ENCODE results near the gene TEX29.

Gene TEX29

DNA sequence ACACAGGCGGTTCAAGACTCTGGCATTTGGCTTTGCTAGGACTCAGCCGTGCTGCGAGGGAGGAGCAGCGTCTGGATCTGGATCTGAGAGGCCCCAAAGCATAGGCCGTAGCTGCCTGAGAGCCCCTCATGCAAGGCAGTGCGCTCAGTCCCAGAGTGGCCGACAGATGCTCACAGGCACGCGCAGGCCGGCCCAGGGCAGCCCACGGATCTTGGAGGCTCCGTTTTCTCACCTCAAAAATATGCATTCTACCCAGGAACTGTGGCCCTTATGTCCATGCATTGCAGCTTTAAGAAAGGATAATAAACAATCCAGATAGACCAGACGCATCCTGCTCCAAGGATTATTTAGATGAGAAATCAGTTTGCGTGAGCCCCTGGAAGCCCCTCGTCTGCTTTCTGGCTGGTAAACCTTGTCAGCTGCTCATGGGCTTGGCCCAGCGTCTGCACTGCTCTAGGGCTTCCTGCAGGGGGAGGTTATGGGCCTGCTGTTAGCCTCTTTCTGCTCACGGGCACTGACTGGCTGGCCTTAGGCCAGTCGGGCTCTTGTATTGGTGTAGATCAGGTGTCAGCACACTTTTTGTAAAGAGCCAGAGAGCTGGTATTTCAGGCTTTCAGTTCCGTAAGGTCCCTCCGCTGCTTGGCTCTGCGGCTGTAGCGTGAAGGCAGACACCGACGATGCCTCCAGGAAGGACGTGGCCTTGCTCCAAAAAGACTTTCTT lies 24.2 kb downstream of the TEX29 start:
- H3K27ac ChIP-seq (ENCODE audit: low read depth, low read length, poor library complexity, severe bottlenecking), result no peak overlapping the region

DNA sequence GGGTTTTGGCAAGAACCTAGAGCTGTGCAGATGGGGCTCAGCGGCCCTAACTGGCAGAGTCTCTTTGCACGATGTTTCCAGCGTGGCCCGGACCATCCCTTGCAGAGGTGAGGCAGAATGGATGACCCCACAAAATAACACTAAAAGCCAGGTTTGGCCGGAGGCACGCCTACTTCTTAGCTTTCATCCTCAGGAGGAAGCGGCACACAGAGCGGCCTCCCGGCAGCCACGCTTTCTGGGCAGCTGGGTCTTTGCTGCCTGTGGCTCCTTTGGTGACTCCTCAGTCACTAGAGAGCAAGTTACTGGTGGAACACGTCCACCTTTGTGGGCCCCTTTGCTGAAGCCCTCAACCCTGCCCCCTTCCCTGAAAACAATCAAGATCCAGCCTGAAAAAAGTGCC lies 25.2 kb downstream of the TEX29 start:
- no peak overlapping the region for H3K27ac ChIP-seq (ENCODE audit: low read depth, low read length, poor library complexity, severe bottlenecking)

More for the DNA sequence above, 24.2 kb downstream of the TEX29 start:
- Histone ChIP-seq H3K36me3 (ENCODE audit: insufficient read depth, low read length) (no peaks in the 10 kb centered on the region; the same call in 1 of the 2 replicates), H3K9ac (ENCODE audit: low read length) (no peak overlapping the region), H3K27me3 (ENCODE audit: insufficient read depth, low read length) (no peaks in the 10 kb centered on the region; the same call in 1 of the 2 replicates), H3K9me2 (ENCODE audit: low read depth, low read length) (no peaks in the 10 kb centered on the region), H3K9me3 (ENCODE audit: low read length) (no peaks in the 10 kb centered on the region; the same call in 1 of the 2 replicates), H2AFZ (ENCODE audit: low read length) (no peak overlapping the region), H3K4me3 (ENCODE audit: low read depth, low read length, poor library complexity, severe bottlenecking) (no peak overlapping the region), H3K79me2 (ENCODE audit: insufficient read depth, low read length) (no peaks in the 10 kb centered on the region), H3K4me1 (ENCODE audit: insufficient read depth, low read length, severe bottlenecking) (no peaks in the 10 kb centered on the region), H3K4me2 (ENCODE audit: low read length) (no peak overlapping the region), H3F3A (ENCODE audit: insufficient read depth, low read length) (no peaks in the 10 kb centered on the region), H4K20me1 (ENCODE audit: insufficient read depth, low read length) (no peaks in the 10 kb centered on the region)
- TF ChIP-seq EZH2 (IDR thresholded peaks at IDR 0.05; ENCODE audit: borderline replicate concordance, low read length), result no peak
- TF ChIP-seq, protein P1, sequence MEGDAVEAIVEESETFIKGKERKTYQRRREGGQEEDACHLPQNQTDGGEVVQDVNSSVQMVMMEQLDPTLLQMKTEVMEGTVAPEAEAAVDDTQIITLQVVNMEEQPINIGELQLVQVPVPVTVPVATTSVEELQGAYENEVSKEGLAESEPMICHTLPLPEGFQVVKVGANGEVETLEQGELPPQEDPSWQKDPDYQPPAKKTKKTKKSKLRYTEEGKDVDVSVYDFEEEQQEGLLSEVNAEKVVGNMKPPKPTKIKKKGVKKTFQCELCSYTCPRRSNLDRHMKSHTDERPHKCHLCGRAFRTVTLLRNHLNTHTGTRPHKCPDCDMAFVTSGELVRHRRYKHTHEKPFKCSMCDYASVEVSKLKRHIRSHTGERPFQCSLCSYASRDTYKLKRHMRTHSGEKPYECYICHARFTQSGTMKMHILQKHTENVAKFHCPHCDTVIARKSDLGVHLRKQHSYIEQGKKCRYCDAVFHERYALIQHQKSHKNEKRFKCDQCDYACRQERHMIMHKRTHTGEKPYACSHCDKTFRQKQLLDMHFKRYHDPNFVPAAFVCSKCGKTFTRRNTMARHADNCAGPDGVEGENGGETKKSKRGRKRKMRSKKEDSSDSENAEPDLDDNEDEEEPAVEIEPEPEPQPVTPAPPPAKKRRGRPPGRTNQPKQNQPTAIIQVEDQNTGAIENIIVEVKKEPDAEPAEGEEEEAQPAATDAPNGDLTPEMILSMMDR (IDR thresholded peaks at IDR 0.05; ENCODE audit: low read length), result no peak

DNA sequence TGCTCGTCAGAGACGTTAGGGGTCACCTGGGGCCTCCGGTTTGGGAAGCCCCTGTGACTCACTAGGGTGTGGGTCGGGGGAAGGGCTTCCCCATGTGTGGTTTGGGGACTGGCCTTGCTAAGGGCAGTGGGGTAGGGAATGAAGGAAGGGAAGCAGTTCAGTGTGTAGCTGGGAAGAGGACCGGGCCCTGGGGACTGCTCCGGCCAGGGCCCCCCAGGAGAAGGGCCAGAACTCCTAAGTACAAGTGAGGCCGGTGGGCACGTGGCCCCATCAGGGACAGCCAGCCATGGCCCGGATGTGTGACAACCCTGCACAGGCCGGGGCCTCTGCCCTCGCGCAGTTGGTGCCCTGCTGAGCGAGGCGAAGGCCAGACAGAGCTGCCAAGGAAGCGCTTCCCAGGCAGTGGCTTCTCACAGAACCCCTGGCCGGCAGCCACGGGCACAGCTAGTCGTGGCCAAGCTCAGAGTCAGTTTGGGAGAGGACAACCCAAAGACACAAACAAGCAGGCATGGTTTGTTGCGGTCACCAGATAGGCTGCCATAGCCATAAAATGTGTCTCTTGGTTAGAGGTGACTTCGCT lies 25.7 kb downstream of the TEX29 start:
- H3K27ac ChIP-seq (ENCODE audit: low read depth, low read length, poor library complexity, severe bottlenecking), result no peak overlapping the region
- H3K9me3 ChIP-seq (ENCODE audit: low read length), result no peaks in the 10 kb centered on the region; the same call in 1 of the 2 replicates
- no peak overlapping the region for H3K4me2 ChIP-seq (ENCODE audit: low read length)
- H3K27me3 ChIP-seq (ENCODE audit: insufficient read depth, low read length), result no peaks in the 10 kb centered on the region; the same call in 1 of the 2 replicates
- H4K20me1 ChIP-seq (ENCODE audit: insufficient read depth, low read length), result no peaks in the 10 kb centered on the region
- H3K9me2 ChIP-seq (ENCODE audit: low read depth, low read length), result no peaks in the 10 kb centered on the region
- no peaks in the 10 kb centered on the region for H3K79me2 ChIP-seq (ENCODE audit: insufficient read depth, low read length)
- TF ChIP-seq, protein P1 (IDR thresholded peaks at IDR 0.05; ENCODE audit: low read length), result no peak
- no peak for TF ChIP-seq EZH2 (IDR thresholded peaks at IDR 0.05; ENCODE audit: borderline replicate concordance, low read length)
- no peak overlapping the region for H3K9ac ChIP-seq (ENCODE audit: low read length)
- H3K4me3 ChIP-seq (ENCODE audit: low read depth, low read length, poor library complexity, severe bottlenecking), result no peak overlapping the region
- H3K4me1 ChIP-seq (ENCODE audit: insufficient read depth, low read length, severe bottlenecking), result no peaks in the 10 kb centered on the region
- H3F3A ChIP-seq (ENCODE audit: insufficient read depth, low read length), result no peaks in the 10 kb centered on the region
- no peaks in the 10 kb centered on the region; the same call in 1 of the 2 replicates for H3K36me3 ChIP-seq (ENCODE audit: insufficient read depth, low read length)
- H2AFZ ChIP-seq (ENCODE audit: low read length), result no peak overlapping the region

More for the DNA sequence above, 25.2 kb downstream of the TEX29 start:
- Histone ChIP-seq H3F3A (ENCODE audit: insufficient read depth, low read length) (no peaks in the 10 kb centered on the region), H3K27me3 (ENCODE audit: insufficient read depth, low read length) (no peaks in the 10 kb centered on the region; the same call in 1 of the 2 replicates), H3K9ac (ENCODE audit: low read length) (no peak overlapping the region), H3K36me3 (ENCODE audit: insufficient read depth, low read length) (no peaks in the 10 kb centered on the region; the same call in 1 of the 2 replicates), H3K4me3 (ENCODE audit: low read depth, low read length, poor library complexity, severe bottlenecking) (no peak overlapping the region), H4K20me1 (ENCODE audit: insufficient read depth, low read length) (no peaks in the 10 kb centered on the region), H3K4me2 (ENCODE audit: low read length) (no peak overlapping the region), H3K9me3 (ENCODE audit: low read length) (no peaks in the 10 kb centered on the region; the same call in 1 of the 2 replicates), H3K79me2 (ENCODE audit: insufficient read depth, low read length) (no peaks in the 10 kb centered on the region), H3K9me2 (ENCODE audit: low read depth, low read length) (no peaks in the 10 kb centered on the region), H2AFZ (ENCODE audit: low read length) (no peak overlapping the region), H3K4me1 (ENCODE audit: insufficient read depth, low read length, severe bottlenecking) (no peaks in the 10 kb centered on the region)
- TF ChIP-seq, protein P1 (IDR thresholded peaks at IDR 0.05; ENCODE audit: low read length), result no peak
- no peak for TF ChIP-seq EZH2 (IDR thresholded peaks at IDR 0.05; ENCODE audit: borderline replicate concordance, low read length)

Data from OCI-LY1 (cell line).